Activated T-cell treated with anti-CD3 and anti-CD28 coated beads for 24 hours (primary cell): Measurements from ENCODE around the gene CR2.
"Not testable (repeated sequence)": the region's sequence is repeated elsewhere in the genome, so short reads cannot be mapped to it uniquely, and the experiment has no call there.

Experiments used
- DNase-seq: peaks from one replicate; pipeline ENCODE4 v3.0.0-alpha.2; 2020; ENCODE audit warnings: low read depth

CR2 gene

GRCh38 chr1:207454046-207454964, at the start of gene CR2:
CR2 (plus strand) TSS chr1:207454328; CDS start chr1:207454419, 91 bp downstream.
- peak; percentile 45 for DNase-seq

GRCh38 chr1:207404849-207405525, 49.1 kb upstream of the CR2 start:
- no peak for DNase-seq

DNA sequence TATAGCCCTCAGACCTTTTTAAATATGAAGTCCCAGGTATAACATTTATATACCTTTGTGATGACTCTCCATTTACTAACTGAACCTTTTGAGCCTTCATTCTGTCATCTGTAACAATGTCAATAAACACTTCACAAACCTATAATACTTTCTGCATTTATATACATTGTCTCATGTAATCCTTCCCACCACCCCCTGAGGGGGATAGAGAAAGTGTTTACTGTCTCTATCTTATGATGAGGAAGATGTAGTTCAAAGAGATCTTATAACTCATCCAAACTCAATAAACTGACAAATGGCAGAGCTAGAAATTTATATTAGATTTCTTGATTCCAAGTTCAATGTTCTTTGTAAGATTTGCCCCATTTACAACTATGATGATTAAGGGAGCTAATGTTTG, 48.3 kb upstream of the CR2 start:
- DNase-seq: no peak

- no peak for DNase-seq
Measured at GRCh38 chr1:207407655-207408260, 46.4 kb upstream of the CR2 start.

DNA sequence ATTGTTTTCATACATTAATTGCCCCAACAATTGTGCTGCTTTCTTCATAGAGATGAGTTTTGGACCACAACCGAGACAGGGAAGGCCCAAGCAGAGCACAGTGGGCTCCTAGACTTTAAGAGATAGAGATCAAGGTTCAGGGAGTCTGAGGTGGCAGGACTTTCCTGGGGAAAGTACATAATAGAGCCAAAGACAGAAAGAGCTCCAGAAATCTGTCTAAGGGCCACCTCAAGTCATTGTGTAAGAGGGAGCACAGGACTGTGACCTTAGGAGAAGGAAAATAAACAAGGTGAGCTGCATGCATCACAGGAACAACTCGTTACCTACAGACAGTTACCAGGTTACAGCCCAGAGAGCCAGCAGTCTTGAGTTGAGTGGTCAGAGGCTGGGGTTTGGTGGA, 41.3 kb upstream of the CR2 start:
- no peak for DNase-seq

DNA sequence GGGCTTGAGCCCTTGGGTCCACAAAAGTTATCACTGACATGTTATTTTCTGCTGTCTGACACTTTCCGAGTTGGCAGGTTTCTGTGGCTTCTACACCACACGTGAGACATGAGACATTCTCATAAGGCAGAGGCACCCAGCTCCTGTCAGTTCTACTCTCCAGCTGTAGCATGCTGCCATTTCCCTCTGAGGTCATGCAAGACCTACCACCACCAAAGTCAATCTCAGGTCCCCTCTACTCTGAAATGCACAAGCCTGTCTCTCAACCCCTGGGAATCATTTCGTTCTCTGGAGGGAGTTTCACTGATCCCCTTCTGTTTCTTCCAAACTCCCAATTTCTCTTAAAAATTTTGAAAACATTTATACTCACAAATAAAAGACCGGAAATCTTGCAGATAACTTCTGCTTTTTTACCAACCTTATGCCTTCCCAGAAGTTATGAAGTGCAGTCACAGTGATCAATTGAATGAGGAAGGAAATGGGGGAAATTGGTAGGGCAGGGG, 39.5 kb upstream of the CR2 start:
- DNase-seq: peak; percentile 29

- no peak for DNase-seq
Measured at GRCh38 chr1:207417076-207417475, 37.1 kb upstream of the CR2 start.

- DNase-seq: no peak
Measured at GRCh38 chr1:207418351-207418750, 35.8 kb upstream of the CR2 start.

GRCh38 chr1:207420109-207420508, 34.0 kb upstream of the CR2 start:
- no peak for DNase-seq

DNA sequence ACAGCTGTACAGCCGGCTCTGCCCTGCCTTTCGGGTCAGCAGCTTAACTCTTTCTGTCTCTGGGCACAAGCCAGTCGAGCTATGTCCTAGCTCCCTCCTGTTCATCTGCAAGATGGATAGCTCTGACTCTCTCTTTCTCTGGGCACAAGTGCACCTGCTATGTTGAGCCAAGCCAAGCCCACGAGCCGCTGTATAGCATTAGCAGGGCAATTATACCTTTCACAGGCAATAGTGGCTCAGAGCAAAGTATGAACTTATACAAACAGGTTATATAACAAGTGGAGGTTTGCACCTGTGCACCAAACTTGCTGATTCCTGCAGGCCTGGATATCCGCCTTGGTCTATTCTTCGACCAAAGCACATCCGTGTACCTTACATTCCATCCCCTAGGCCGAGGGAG, 33.0 kb upstream of the CR2 start:
- DNase-seq: no peak

GRCh38 chr1:207423560-207424292, 30.4 kb upstream of the CR2 start:
- no peak for DNase-seq

- DNase-seq: no peak
Measured at GRCh38 chr1:207424570-207425131, 29.5 kb upstream of the CR2 start.

DNA sequence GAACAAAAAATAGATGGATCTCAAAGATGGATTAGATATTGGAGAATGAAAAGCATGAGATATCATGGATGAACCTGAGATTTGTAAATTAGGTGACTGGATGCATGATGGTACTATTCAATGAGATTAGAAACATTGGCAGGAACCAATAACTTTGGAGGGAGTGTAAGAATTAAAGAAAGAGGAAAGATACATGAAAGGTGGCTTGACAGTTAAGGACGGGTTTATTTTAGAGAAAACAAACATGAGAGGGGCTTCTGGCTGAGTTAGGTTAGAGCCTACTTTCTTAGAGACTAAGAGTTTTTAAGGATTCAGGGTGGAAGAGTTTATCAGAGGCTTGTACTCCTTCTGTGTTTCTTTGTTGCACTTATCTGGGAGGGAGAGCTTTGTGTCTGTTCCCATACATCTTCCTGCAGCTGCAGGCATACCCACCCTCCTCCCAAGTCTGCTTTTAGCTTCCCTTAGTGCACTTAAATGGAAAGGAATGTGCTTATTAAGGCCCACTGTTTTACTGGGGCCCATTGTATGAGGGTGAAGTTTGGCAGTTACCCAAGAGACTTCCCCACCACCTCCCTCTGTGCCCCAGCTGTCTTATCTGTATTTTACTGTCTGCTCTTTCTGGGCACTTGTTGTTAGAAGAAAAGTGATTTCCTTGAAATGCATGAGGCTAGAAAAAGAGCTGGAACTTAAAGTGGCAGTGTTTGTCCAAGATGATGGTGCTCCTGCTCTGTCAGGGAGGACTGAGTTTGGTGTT, 26.1 kb upstream of the CR2 start:
- DNase-seq: no peak

DNA sequence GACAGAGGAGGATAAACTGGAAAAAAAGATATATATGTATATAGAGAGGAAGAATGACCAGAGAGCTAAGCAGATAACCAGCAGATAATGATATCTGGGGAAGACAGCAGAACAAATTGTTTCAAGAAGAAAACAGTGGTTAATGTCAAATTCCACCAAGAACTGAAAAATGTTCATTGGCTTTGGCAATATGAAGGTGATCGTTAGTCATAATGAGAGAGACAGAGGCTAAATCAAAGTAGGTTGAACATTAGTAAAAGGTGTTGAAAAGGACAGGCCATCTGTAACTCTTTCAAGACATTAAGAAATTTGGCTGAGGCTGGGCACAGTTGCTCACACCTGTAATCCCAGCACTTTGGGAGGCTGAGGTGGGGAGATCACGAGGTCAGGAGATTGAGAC, 25.3 kb upstream of the CR2 start:
- no peak for DNase-seq

DNA sequence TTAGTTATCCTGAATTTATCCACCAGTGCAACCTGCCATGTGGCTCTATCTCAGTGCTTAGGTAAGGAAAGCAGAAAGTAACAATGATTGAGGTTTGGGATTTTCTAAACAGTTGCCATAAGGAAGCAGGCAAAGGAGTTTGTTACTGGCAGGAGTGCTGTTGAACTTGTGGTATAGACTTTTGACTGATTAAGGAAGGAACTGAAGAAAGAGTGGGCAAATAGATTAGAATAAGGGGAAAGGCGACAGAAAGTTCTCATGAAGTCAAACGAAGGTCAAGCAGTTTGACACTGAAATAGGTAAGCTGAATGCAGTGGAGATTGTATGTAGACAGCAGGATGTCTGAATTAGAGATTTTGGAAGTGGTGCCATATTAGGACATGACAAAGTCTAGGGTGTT, 24.2 kb upstream of the CR2 start:
- no peak for DNase-seq

GRCh38 chr1:207430602-207431001, 23.5 kb upstream of the CR2 start:
- no peak for DNase-seq

DNA sequence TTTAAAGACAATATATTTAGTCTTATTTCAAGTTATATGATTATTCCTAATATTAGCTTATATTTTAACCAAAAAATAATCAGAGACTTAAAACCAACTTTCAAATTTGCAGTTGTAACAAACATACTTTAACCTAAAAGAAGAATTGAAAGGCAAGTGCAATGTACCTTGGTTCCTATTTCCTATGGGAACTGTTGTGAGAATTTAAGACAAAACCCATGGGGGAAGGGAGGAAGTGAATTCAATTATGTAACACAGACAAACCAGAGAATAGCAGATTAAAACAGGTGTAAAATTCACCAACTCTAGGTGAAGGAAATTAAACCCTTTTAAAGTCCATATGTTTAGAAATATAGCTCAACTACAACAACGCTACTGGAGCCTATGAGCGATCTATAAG, 22.6 kb upstream of the CR2 start:
- no peak for DNase-seq

DNA sequence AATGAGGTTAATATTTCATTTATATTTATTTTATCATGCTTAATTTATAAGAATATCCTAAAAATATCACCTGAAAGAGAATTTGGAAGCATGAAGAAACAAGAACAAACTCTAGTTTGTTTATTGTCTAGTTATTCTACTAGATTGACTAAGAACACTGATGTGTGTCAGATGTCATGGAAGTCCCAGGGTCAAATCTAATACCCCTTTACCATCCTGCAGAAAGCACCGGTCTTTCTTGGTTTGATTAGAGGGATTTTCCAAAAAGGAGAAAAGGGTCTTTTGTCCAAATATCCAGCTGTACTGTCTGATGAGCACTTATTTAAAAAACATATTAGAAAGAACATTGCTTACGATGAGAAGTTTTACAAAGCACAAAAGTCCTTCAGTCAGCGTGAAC, 20.7 kb upstream of the CR2 start:
- DNase-seq: no peak

DNA sequence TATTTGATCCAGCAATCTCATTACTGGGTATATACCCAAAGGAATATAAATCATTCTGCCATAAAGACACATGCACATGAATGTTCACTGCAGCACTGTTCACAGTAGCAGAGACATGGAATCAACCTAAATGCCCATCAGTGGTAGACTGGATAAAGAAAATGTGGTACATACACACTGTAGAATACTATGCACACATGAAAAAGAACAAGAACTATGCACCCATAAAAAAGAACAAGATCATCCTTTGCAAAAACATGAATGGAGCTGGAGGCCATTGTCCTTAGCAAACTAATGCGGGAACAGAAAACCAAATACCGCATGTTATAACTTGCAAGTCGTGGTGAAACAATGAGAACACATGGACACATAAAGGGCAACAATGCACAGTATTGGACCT, 17.4 kb upstream of the CR2 start:
- not testable (repeated sequence) for DNase-seq

DNA sequence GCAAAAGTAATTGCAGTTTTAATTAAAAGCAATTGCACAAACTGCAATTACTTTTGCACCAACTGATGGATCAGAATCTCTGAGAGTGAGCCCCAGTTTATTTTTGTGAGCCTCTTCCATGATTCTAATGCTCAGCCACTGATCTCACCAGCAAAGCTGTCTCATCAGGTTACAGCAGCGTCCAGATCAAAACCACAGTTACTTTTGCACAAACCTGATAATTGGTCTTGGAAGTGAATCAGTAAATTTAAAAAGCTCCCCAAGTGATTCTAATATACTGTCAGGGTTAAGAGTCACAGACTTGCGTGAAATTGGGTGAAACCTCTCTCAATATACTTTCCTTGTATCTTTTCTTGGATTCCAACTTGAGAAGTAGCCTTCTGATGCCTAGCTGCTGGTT, 13.5 kb upstream of the CR2 start:
- no peak for DNase-seq
